ENCODE measurements around the gene GDF2.

The GDF2 gene

DNA sequence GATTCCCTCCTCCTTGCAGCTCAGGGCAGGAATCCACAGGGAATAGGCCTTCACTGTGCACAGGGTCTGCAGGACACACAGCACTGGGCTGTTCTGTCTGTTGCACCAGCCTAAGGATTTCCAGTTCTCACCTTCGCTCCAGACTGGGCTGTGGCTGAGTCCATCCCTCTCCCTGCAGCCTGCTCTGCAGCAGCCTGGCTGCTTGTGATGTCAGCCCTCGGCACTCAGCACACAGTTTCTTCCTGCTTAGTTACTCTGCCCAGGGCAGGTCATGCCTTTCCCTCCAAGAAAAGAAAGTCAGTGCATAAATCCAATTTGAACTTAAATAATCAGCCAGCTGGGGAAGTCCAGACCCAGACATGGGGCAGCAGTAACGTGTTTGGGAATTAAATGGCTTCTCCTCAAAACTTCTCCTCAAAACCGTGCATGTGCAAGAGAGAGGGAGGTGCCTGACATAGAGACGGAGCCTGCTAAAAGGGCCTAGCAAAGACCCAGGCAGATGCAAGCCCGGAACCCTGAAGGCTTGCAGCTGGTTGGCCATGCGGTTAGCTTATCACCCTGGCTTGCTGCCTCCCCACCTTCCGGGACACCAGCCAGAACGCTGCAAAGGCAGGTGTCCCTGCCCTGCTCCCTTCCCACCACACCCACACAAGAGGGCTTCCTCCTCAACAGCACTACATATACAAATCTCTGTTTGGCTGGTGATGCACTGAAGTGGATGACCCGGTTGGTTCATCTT lies 10.9 kb upstream of the GDF2 start:
- peak in 1 of 2 donors; percentile 19 for DNase-seq (ENCODE audit: extremely low read depth in 1 of 2, low read depth in 1 of 2)

DNA sequence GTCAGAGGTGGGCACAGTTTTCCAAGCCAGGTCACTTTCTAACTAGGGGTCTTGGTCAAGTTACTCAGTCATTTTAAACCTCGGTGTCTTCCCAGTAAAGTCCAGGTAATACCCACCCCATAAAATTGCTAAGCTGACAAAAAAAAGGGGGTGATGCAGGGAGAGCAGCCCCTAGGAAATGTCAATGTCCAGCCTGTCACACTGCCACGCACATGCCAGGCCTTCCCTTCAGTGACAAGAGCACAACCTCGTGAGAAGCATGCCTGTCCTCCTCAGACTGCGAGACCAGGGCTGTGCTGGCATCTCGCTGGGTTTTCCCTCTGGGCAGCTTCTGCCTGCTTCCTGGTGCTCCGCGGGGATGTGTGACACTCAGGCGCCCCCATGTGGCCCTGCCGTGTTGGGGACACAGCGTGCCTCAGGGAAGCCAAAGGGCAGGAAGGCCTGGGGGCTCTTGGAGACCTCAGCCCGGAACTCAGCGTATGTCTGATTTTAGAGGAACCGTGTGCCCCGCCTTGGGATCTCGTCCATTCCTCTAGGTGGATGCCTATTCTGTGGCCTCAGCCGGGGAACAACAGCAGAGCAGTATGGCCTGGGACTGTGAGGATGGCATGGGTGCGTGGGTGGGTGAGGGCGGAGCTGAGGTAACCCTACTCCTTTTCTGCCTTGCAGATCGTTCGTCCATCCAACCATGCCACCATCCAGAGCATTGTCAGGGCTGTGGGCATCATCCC lies 10.2 kb upstream of the GDF2 start:
- peak; percentile 49 to 64 for DNase-seq (ENCODE audit: extremely low read depth in 1 of 2, low read depth in 1 of 2)

DNA sequence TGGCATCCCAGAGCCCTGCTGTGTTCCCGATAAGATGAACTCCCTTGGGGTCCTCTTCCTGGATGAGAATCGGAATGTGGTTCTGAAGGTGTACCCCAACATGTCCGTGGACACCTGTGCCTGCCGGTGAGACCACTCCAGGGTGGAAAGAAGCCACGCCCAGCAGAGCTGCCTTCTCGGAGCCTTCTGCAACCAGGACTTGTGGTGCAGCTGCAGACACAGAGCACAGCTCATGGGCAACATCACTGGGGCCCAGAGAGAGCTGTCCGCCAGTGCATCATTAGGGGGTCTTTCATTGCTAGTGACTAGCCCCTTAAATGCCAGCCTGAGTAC lies 9.6 kb upstream of the GDF2 start:
- no peak for DNase-seq (ENCODE audit: extremely low read depth in 1 of 2, low read depth in 1 of 2)

DNA sequence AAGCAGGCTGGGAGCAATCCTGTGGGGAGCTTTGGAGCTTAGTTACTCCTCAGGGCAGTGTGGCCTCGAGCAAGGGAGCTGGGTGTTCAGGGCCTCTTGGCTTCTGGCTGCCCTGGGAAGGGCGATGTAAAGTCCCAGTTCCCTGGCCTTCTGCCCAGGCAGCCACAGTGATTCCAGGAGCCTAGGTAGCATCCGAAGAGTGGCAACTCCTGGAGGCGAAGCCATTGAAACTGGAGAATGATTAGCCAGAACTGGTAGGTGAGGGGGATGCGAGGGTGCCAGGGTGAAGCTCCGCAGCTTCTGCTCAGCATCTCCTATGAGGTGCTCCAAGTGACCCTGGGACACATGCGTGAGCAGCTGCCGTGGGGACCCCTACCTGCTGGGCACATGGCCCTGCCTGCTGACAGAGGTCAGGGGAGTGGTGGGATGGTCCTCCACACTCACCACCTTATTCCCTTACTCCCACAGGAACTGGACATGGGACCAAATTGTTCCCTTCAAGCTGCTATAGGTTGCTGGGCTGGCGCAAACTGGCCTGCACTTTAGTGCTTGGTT lies 7.8 kb upstream of the GDF2 start:
- DNase-seq (ENCODE audit: extremely low read depth in 1 of 2, low read depth in 1 of 2), result no peak

- no peak for DNase-seq (ENCODE audit: extremely low read depth in 1 of 2, low read depth in 1 of 2)
These were observed 6.8 kb upstream of the GDF2 start for GRCh38 chr10:47315421-47315820.

GRCh38 chr10:47316131-47316530 lies 6.1 kb upstream of the GDF2 start:
- no peak for DNase-seq (ENCODE audit: extremely low read depth in 1 of 2, low read depth in 1 of 2)

- no peak for DNase-seq (ENCODE audit: extremely low read depth in 1 of 2, low read depth in 1 of 2)
These were observed 5.0 kb upstream of the GDF2 start for GRCh38 chr10:47317251-47317650.

GRCh38 chr10:47318706-47319105 lies 3.5 kb upstream of the GDF2 start:
- DNase-seq (ENCODE audit: extremely low read depth in 1 of 2, low read depth in 1 of 2), result no peak

GRCh38 chr10:47319784-47320183 lies 2.5 kb upstream of the GDF2 start:
- no peak for DNase-seq (ENCODE audit: extremely low read depth in 1 of 2, low read depth in 1 of 2)

DNA sequence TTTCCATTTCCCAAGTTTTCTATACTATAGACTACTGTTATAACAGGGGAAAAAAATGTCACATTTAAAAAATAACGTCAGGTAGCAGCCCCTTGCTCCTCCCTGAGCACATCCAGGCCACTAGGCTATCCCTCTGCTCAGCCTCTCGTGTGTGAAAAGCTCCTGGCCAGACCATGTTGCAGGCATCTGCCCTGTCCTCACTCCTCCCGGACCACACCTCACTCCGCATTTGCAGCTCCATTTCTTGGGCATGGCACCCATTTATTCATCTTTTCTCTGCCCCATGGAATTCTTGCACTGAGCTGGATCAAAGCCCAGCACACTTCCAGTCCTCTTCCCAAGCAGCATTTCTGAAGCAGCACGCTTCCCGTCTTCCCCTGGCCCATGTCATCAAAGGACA lies 1.4 kb upstream of the GDF2 start:
- DNase-seq (ENCODE audit: extremely low read depth in 1 of 2, low read depth in 1 of 2), result no peak

DNA sequence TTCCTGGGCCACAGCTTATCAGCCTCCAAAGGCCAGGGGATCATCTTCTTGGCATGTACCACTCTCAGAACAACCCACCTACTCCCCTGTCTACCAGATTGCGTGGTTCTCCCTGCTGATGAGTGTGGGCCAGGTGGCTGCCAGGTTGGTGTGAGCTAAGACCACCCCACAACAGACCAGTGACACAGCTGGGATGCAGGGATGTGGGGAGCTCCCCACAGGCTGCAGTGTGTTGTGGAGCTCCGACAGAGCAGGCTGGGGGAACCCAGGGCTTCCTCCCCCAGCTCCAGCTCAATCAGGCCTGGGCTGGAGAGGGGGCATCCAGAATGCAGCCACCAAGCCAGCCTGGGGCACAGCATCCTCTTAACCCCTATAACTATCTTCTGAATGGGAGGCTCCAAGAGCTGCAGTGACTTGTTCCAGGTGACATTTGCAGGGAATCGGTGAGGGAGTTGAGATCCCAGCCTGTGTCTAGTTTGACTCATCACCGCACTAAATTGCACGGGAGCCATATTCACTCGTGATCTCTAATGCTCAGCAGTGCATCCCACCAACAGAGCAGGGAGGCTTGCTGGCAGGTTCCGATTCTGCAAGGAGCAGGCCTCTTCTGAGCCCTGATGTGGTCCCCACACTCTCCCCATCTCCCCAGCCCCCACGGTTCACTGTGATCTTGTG lies 596 bp upstream of the GDF2 start:
- no peak for DNase-seq (ENCODE audit: extremely low read depth in 1 of 2, low read depth in 1 of 2)

DNA sequence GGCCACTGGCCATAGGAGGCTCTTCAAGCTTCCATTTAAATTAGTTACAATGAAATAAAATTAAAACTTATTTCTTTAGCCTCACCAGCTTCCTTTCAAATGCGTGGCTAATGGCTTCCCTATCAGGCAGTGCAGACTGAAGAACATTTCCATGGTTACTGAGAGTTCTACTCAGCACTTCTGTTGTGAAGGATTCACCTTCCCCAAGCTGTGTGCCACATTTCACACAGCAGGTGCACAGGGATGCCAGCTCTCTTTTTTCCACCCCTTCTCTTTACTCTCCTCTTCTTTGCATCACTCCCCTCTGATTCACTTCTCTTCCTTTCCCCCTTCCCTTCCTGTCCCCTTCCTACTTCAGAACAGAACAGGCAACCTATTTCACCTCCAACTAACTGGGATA lies 833 bp downstream of the GDF2 start:
- no peak for DNase-seq (ENCODE audit: extremely low read depth in 1 of 2, low read depth in 1 of 2)

DNA sequence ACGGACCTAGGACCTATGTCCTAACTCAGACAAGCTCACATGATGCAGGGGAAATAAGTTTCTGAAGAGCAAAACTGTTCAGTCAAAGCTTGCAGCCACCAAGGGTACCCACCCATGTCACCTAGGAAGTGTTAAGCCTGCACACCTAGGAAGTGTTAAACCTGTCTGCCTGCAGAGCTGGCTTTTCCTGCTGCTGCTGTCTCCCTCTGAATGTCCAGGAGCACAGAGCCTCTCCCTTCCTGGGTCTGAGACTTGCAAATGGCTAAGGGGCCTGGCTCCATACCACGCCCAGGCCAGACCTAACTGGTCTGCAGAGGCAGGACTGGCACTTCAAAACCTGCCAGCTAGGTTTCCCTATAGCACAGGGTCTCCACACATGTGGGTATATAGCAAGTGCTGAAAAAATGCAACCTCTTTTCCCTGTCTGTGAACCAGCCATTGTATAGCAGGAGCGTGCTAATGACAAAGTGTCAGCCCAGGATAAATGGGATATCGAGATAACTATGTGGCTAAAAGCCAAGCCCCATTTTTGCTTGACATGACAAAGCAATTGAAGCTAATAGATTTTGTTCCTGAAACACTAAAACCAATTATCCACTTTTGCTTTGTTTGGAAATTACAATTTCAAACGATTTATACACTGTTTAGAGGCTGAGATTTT lies 1.5 kb downstream of the GDF2 start:
- DNase-seq (ENCODE audit: extremely low read depth in 1 of 2, low read depth in 1 of 2), result no peak

GRCh38 chr10:47325303-47326291 lies 3.3 kb downstream of the GDF2 start:
- no peak for DNase-seq (ENCODE audit: extremely low read depth in 1 of 2, low read depth in 1 of 2)

- DNase-seq (ENCODE audit: extremely low read depth in 1 of 2, low read depth in 1 of 2), result no peak
These were observed 4.2 kb downstream of the GDF2 start for GRCh38 chr10:47326306-47326926.

DNA sequence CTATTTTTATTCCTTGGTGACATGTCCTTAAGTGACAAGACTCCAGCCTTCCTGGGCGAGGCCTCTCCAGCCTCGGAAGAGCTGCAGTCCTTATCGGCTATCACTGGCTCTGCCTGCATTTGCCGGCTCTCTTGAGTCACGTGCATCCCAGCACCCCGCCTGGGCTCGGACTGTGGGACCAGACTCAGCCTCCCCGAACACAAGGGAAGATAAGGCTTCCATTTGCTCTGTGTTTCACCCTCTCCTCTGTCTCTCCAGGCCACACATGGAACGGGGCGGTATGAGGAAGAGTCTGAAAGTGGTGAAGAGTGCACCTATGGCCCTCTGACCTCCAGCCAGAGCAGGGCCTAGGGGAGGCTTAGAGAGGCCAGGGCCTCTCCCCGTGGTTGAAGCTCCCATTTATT lies 4.7 kb downstream of the GDF2 start:
- DNase-seq (ENCODE audit: extremely low read depth in 1 of 2, low read depth in 1 of 2), result no peak

DNA sequence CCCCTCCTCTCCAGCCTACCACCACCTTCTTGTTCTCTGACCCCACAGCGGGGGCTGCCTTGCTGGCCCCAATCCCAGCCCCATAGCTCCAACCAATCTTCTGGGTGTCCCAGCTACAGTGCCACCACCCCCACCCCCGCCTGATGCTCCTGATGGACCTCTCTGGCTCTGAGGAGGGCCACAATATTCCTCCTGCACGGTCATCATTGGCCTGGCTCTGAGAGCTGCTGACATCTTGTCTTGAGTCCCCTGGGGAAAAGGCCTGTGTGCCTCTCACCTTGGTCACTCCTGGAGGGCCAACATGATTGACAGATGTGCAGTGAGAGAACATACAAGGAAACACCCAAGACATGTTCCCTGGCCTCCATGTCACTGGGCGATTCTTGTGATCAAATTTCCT lies 7.6 kb downstream of the GDF2 start:
- no peak for DNase-seq (ENCODE audit: extremely low read depth in 1 of 2, low read depth in 1 of 2)

GRCh38 chr10:47330366-47330765 lies 8.1 kb downstream of the GDF2 start:
- DNase-seq (ENCODE audit: extremely low read depth in 1 of 2, low read depth in 1 of 2), result no peak

DNA sequence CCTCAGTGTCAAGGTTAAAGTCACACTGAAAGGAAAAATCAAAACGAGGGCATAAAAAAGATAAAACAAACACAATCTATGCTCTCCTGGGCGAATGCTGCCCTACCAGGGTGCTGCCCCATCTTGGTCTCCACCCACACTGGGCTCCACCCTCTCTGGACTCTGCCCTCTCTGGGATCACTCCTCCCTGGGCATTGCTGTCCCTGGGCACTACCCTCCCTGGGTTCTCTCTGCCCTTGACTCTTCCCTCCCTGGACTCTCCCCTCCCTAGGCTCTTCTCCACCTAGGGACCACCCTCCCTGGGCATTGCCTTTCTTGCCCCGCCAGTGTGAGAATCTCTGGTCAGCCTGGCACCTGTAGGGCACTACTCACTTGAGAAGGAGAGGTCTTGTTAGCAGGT lies 8.6 kb downstream of the GDF2 start:
- no peak for DNase-seq (ENCODE audit: extremely low read depth in 1 of 2, low read depth in 1 of 2)

DNA sequence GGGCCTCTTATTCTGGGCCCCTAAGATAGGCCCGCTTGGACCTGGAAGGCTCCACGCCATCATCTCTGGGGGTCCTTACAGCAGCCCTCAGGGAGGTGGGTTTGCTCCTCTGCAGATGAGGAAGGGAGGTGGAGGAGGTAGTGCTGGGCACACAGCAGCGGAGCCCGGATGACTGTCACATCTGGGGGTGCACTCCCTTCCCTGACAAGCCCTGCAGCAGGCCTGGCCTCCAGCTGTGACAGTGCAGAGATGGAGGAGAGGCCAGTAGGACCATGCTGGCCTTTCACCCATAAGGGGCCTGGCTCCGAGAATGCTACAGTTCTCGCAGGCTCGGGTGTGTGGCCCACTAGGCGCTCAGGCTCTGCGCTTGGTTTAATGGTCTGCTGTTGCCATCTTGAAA lies 9.2 kb downstream of the GDF2 start:
- DNase-seq (ENCODE audit: extremely low read depth in 1 of 2, low read depth in 1 of 2), result no peak
